ENCODE measurements around the gene PCBP3.

Gene PCBP3

DNA sequence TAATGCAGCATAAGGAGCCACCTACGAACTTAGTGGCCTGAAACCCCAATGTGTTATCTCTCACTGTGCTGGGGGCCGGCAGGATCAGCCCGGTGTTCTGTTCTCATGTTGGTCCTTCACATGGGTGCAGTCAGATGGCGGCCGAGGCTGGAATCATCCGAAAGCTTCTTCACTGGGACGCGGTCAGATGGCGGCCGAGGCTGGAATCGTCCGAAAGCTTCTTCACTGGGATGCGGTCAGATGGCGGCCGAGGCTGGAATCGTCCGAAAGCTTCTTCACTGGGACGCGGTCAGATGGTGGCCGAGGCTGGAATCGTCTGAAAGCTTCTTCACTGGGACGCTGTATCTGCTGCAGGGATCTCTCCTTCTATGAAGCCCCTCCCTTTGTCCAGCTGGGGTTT, 12.6 kb upstream of the PCBP3 start:
- H3K27me3 ChIP-seq (ENCODE audit: control insufficient read depth, insufficient read depth, low read length), result no peaks in the 10 kb centered on the region
- H3K9me3 ChIP-seq (ENCODE audit: control insufficient read depth, low read length), result no peaks in the 10 kb centered on the region
- H3K9ac ChIP-seq (ENCODE audit: low read length), result no peak overlapping the region
- H3K4me3 ChIP-seq (ENCODE audit: low read length), result no peak overlapping the region
- no peaks in the 10 kb centered on the region for H3K36me3 ChIP-seq (ENCODE audit: control insufficient read depth, insufficient read depth, low read length)
- no peaks in the 10 kb centered on the region for H3K4me1 ChIP-seq (ENCODE audit: control insufficient read depth, insufficient read depth, low read length)

DNA sequence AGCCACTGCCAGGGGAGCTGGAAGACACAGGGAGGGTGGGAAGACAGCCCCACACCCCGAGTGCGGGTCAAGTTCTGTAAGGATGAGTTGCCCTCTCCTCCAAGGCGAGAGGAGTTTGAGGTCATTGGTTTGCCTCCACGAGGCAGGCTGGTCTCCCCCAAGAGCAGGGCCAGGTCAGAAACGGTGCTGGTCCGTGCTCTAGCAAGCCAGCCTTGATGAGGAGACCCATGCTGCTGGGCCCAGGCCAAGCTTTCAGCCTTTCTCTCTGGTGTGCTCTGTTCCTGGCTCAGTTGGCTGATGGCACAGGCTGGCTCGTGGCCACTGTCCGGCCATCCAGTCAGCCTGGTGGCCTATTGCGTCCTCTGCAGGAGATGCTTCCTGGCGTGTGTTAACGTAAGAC, 12.0 kb upstream of the PCBP3 start:
- H3K4me3 ChIP-seq (ENCODE audit: low read length), result no peak overlapping the region
- H3K9ac ChIP-seq (ENCODE audit: low read length), result no peak overlapping the region
- no peaks in the 10 kb centered on the region for H3K4me1 ChIP-seq (ENCODE audit: control insufficient read depth, insufficient read depth, low read length)
- H3K36me3 ChIP-seq (ENCODE audit: control insufficient read depth, insufficient read depth, low read length), result no peaks in the 10 kb centered on the region
- H3K27me3 ChIP-seq (ENCODE audit: control insufficient read depth, insufficient read depth, low read length), result no peaks in the 10 kb centered on the region
- H3K9me3 ChIP-seq (ENCODE audit: control insufficient read depth, low read length), result no peaks in the 10 kb centered on the region

DNA sequence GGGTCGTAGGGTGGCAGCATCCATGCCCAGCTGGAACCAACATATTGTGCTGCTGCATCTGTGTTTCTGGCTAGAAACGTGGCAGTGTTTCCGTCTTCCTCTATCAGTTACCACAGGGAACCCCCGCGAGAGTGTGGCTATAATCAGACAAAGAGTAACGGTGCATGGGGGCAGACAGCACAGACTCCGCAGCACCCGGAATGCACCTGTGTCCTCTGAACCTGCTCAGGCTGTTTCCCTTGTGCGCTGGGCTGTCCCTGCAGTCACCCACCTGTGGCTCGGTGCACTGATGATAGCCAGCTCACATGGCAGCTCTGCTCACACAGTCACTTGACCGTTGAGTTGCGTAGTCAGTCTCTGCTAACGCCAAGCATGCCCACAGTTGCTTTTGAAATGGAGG, 11.4 kb upstream of the PCBP3 start:
- Histone ChIP-seq H3K4me1 (ENCODE audit: control insufficient read depth, insufficient read depth, low read length) (no peaks in the 10 kb centered on the region), H3K9me3 (ENCODE audit: control insufficient read depth, low read length) (no peaks in the 10 kb centered on the region), H3K27me3 (ENCODE audit: control insufficient read depth, insufficient read depth, low read length) (no peaks in the 10 kb centered on the region), H3K4me3 (ENCODE audit: low read length) (no peak overlapping the region), H3K9ac (ENCODE audit: low read length) (no peak overlapping the region), H3K36me3 (ENCODE audit: control insufficient read depth, insufficient read depth, low read length) (no peaks in the 10 kb centered on the region)

- Histone ChIP-seq H3K4me3 (ENCODE audit: low read length) (no peak overlapping the region), H3K9ac (ENCODE audit: low read length) (no peak overlapping the region), H3K4me1 (ENCODE audit: control insufficient read depth, insufficient read depth, low read length) (no peaks in the 10 kb centered on the region), H3K27me3 (ENCODE audit: control insufficient read depth, insufficient read depth, low read length) (no peaks in the 10 kb centered on the region), H3K36me3 (ENCODE audit: control insufficient read depth, insufficient read depth, low read length) (no peaks in the 10 kb centered on the region), H3K9me3 (ENCODE audit: control insufficient read depth, low read length) (no peaks in the 10 kb centered on the region)
Observed at GRCh38 chr21:45632637-45633251, 10.8 kb upstream of the PCBP3 start.

DNA sequence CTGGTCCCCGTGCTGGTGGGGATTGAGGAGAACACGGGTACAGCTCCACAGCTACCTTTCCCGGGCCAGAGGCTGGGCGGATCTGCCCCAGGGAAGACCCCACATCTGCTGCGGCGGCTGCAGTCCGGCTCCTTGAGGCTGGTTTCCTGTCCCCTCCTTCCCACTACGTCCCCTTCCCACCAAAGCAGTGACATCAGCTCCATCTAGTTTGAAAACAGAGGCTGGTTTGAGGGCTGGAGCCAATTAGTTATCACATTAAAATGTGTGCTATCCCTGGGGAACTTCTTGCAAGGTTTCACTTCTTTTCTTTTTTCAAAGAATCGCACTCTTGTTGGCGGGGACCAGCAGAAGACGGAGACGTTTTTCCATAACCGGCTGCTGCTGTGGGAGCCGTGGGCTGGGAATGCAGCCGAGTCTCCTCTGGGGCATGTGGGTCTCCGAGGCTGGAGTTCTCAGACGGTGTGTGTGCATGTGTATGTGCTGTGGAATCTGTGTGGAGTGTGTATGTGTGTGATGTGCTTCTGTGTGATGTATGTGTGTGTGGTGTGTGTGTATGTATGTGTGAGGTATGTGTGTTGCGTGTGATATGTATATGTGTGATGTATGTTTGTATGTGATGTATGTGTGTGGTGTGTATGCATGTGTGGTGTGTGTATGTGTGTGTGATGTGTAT, 8.9 kb upstream of the PCBP3 start:
- Histone ChIP-seq H3K27me3 (ENCODE audit: control insufficient read depth, insufficient read depth, low read length) (no peaks in the 10 kb centered on the region), H3K36me3 (ENCODE audit: control insufficient read depth, insufficient read depth, low read length) (no peaks in the 10 kb centered on the region), H3K9me3 (ENCODE audit: control insufficient read depth, low read length) (no peaks in the 10 kb centered on the region), H3K9ac (ENCODE audit: low read length) (no peak overlapping the region), H3K4me3 (ENCODE audit: low read length) (no peak overlapping the region), H3K4me1 (ENCODE audit: control insufficient read depth, insufficient read depth, low read length) (no peaks in the 10 kb centered on the region)

GRCh38 chr21:45635271-45636151, 8.0 kb upstream of the PCBP3 start:
- Histone ChIP-seq H3K4me3 (ENCODE audit: low read length) (no peak overlapping the region), H3K27me3 (ENCODE audit: control insufficient read depth, insufficient read depth, low read length) (no peaks in the 10 kb centered on the region), H3K36me3 (ENCODE audit: control insufficient read depth, insufficient read depth, low read length) (no peaks in the 10 kb centered on the region), H3K4me1 (ENCODE audit: control insufficient read depth, insufficient read depth, low read length) (peaks cover 4% of the 10 kb centered on the region), H3K9me3 (ENCODE audit: control insufficient read depth, low read length) (no peaks in the 10 kb centered on the region), H3K9ac (ENCODE audit: low read length) (no peak overlapping the region)

DNA sequence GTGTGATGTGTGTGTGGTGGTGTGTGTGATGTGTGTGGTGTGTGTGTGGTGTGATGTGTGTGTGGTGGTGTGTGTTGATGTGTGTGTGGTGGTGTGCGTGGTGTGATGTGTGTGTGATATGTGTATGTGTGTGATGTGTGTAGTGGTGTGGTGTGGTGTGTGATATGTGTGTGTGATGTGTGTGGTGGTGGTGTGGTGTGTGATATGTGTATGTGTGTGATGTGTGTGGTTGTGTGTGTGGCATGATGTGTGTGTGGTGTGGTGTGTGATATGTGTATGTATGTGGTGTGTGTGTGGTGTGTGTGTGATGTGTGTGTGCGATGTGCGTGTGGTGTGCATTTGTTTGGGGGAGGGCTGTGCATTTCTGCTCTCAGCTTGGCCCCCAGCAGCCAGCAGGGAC, 7.1 kb upstream of the PCBP3 start:
- no peaks in the 10 kb centered on the region for H3K27me3 ChIP-seq (ENCODE audit: control insufficient read depth, insufficient read depth, low read length)

GRCh38 chr21:45636951-45637646, 6.4 kb upstream of the PCBP3 start:
- H3K36me3 ChIP-seq (ENCODE audit: control insufficient read depth, insufficient read depth, low read length), result no peaks in the 10 kb centered on the region
- no peak overlapping the region for H3K4me3 ChIP-seq (ENCODE audit: low read length)
- H3K4me1 ChIP-seq (ENCODE audit: control insufficient read depth, insufficient read depth, low read length), result peaks cover 9% of the 10 kb centered on the region
- H3K9ac ChIP-seq (ENCODE audit: low read length), result no peak overlapping the region
- H3K9me3 ChIP-seq (ENCODE audit: control insufficient read depth, low read length), result no peaks in the 10 kb centered on the region
- no peaks in the 10 kb centered on the region for H3K27me3 ChIP-seq (ENCODE audit: control insufficient read depth, insufficient read depth, low read length)

More for the DNA sequence above, 7.1 kb upstream of the PCBP3 start:
- no peak overlapping the region for H3K4me3 ChIP-seq (ENCODE audit: low read length)
- peaks cover 9% of the 10 kb centered on the region for H3K4me1 ChIP-seq (ENCODE audit: control insufficient read depth, insufficient read depth, low read length)
- H3K9ac ChIP-seq (ENCODE audit: low read length), result no peak overlapping the region
- no peaks in the 10 kb centered on the region for H3K36me3 ChIP-seq (ENCODE audit: control insufficient read depth, insufficient read depth, low read length)
- no peaks in the 10 kb centered on the region for H3K9me3 ChIP-seq (ENCODE audit: control insufficient read depth, low read length)

GRCh38 chr21:45637883-45638282, 5.6 kb upstream of the PCBP3 start:
- Histone ChIP-seq H3K27me3 (ENCODE audit: control insufficient read depth, insufficient read depth, low read length) (no peaks in the 10 kb centered on the region), H3K9me3 (ENCODE audit: control insufficient read depth, low read length) (no peaks in the 10 kb centered on the region), H3K36me3 (ENCODE audit: control insufficient read depth, insufficient read depth, low read length) (no peaks in the 10 kb centered on the region), H3K4me1 (ENCODE audit: control insufficient read depth, insufficient read depth, low read length) (peaks cover 9% of the 10 kb centered on the region), H3K9ac (ENCODE audit: low read length) (no peak overlapping the region), H3K4me3 (ENCODE audit: low read length) (no peak overlapping the region)

DNA sequence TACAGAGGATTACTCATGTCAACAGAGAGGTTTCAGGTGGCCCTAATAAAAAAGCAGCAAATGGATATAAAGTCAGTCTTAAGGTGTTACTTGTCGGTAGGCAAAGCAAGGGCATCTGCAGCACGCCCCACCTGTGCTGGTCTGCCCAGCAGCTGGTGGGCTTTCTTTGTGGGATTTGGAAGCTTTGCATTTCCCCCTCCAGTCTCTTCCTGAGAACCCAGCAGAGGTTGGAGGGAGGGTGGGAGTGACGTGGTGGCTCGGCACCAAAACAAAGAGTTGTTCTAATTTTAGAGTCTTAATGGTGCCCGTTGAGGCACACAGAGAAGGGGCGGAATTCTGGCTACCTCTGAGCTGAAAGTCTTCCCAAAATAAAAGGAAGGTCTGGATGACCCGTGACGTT, 4.8 kb upstream of the PCBP3 start:
- Histone ChIP-seq H3K9me3 (ENCODE audit: control insufficient read depth, low read length) (no peaks in the 10 kb centered on the region), H3K4me3 (ENCODE audit: low read length) (no peak overlapping the region), H3K27me3 (ENCODE audit: control insufficient read depth, insufficient read depth, low read length) (no peaks in the 10 kb centered on the region), H3K9ac (ENCODE audit: low read length) (no peak overlapping the region), H3K36me3 (ENCODE audit: control insufficient read depth, insufficient read depth, low read length) (no peaks in the 10 kb centered on the region), H3K4me1 (ENCODE audit: control insufficient read depth, insufficient read depth, low read length) (peaks cover 9% of the 10 kb centered on the region)

DNA sequence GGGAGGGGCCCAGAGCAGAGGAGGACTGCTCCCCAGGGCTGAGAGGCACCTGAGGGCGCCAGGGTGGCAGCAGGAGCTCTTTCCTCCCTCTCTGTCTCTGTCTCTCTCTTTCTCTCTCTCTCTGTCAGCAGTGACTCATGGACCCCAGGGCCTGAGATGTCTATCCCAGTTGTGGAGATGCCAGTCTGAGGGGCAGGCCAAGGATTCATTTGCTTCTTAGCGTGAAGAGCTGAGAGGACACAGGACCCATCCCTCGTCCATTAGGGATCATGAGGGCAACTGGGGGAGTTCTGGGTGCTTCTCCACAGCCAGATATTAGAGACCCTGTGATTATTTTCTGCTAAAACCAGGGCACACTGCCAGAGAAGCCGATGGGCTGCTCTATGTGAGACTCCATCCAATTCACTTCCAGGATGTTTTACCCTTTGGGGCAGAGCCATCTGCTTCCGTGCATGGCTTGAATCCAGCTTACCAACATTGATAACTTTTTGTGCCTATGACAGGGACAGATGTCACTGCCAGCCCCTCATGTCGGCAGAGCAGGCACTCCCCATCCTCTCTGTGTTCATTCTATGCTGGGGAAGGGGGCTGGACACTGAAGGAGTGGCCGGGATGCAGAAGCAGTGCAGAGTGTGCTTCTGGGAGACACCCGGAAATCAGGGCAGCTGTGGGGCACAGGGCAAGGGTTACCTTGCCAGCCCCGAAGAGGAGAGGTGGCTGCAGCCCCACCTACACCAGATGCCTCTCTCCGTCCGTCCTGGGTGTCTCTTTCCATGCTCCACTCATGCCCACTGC, 4.1 kb upstream of the PCBP3 start:
- H3K4me1 ChIP-seq (ENCODE audit: control insufficient read depth, insufficient read depth, low read length), result peaks cover 9% of the 10 kb centered on the region
- H3K4me3 ChIP-seq (ENCODE audit: low read length), result no peak overlapping the region
- H3K27me3 ChIP-seq (ENCODE audit: control insufficient read depth, insufficient read depth, low read length), result peaks cover 4% of the 10 kb centered on the region
- no peaks in the 10 kb centered on the region for H3K36me3 ChIP-seq (ENCODE audit: control insufficient read depth, insufficient read depth, low read length)
- no peaks in the 10 kb centered on the region for H3K9me3 ChIP-seq (ENCODE audit: control insufficient read depth, low read length)
- H3K9ac ChIP-seq (ENCODE audit: low read length), result no peak overlapping the region
